Natural killer cell (primary cell): ENCODE measurements around the gene AWAT1. TPM values are rescaled to one million over a fixed set of nuclear protein-coding genes. Genes with fewer than 3 reads are reported as not detected.
"Not testable (repeated sequence)": the region's sequence is repeated elsewhere in the genome, so short reads cannot be mapped to it uniquely, and the experiment has no call there.

Experiments
- ATAC-seq, 3 donors: fragments of 150-1000 bp in 2 of 3; fragments of 200-7000 bp in 1 of 3; cut with Tn5 transposase; 1 replicate in 1 of 3; 2 replicates in 2 of 3; pipeline ENCODE4 v1.10.0; 2021; ENCODE audit warnings: mild to moderate bottlenecking in 2 of 3, moderate library complexity in 2 of 3
- DNase-seq, 2 donors: peaks; one replicate each; pipeline versions ENCODE4 v3.0.0 to v3.0.0-alpha.2; 2013 to 2021; ENCODE audit warnings: mixed read lengths in 1 of 2
- H3K27ac ChIP-seq: one replicate; pipeline ENCODE4 v1.5.1; 2013; ENCODE audit warnings: mild to moderate bottlenecking, low read length
- H3K27me3 ChIP-seq: one replicate; pipeline ENCODE4 v1.6.1; 2013; ENCODE audit warnings: low read length; ENCODE audit not compliant: control insufficient read depth, insufficient read depth
- H3K36me3 ChIP-seq: one replicate; pipeline ENCODE4 v1.6.1; 2013; ENCODE audit warnings: low read length; ENCODE audit not compliant: control insufficient read depth, insufficient read depth
- H3K4me1 ChIP-seq: one replicate; pipeline ENCODE4 v1.6.1; 2013; ENCODE audit warnings: low read length; ENCODE audit not compliant: control insufficient read depth, insufficient read depth
- H3K4me3 ChIP-seq: one replicate; pipeline ENCODE4 v1.5.1; 2013; ENCODE audit warnings: low read length
- H3K9me3 ChIP-seq: one replicate; pipeline ENCODE4 v1.6.1; 2013; ENCODE audit warnings: low read length; ENCODE audit not compliant: control insufficient read depth, insufficient read depth
- H3K27ac Mint-ChIP-seq, 2 donors: one replicate each; pipeline ENCODE4 v1.8.0; 2022; ENCODE audit warnings: mild to moderate bottlenecking in 2 of 2, mixed read lengths in 2 of 2, moderate library complexity in 1 of 2
- H3K27me3 Mint-ChIP-seq, 2 donors: one replicate each; pipeline ENCODE4 v1.8.0; 2022; ENCODE audit warnings: low read depth in 2 of 2, mixed read lengths in 2 of 2
- H3K36me3 Mint-ChIP-seq: one replicate; pipeline ENCODE4 v1.8.0; 2022; ENCODE audit warnings: mixed read lengths
- H3K4me1 Mint-ChIP-seq, 2 donors: one replicate each; pipeline ENCODE4 v1.8.0; 2022; ENCODE audit warnings: mixed read lengths in 2 of 2
- H3K4me3 Mint-ChIP-seq: one replicate; pipeline ENCODE4 v1.8.0; 2022; ENCODE audit warnings: mild to moderate bottlenecking, moderate library complexity, mixed read lengths
- H3K9me3 Mint-ChIP-seq, 2 donors: one replicate each; pipeline ENCODE4 v1.8.0; 2022; ENCODE audit warnings: mixed read lengths in 2 of 2
- CTCF ChIP-seq: fragments of 200-600 bp; IDR thresholded peaks from one replicate; pipeline ENCODE4 v1.8.0; 2022; ENCODE audit warnings: antibody characterized with exemption
- WGBS: methylation state at CpG from one replicate; pipeline ENCODE4 v1.1.7; 2013; ENCODE audit warnings: missing lambda C conversion rate; ENCODE audit not compliant: insufficient coverage; 5-methylcytosine and 5-hydroxymethylcytosine counted together
- intact Hi-C: fragments of 100-400 bp; cut with micrococcal nuclease; formaldehyde crosslinking; loops from one replicate; pipeline ENCODE4 v1.14.2; 2022
- total RNA-seq, 4 donors: library from RNA; stranded (reverse); fragments of 120-200 nt in 1 of 4; gene quantifications; one replicate each; pipeline versions ENCODE4 v1.2.3 to v1.2.4, GENCODE V29; 2013 to 2022

The AWAT1 gene
- total RNA-seq, 3 donors from 2014 or later (not counting 1 experiment from before 2014, with no cell fraction given): not detected

GRCh38 chrX:70208479-70208878 is 26.0 kb upstream of the AWAT1 start:
- no peaks in the 10 kb centered on the region for H3K4me1 ChIP-seq
- no peak for DNase-seq
- TF ChIP-seq CTCF: no peak
- H3K9me3 ChIP-seq: no peaks in the 10 kb centered on the region
- Mint-ChIP-seq H3K4me1 (no peaks in the 10 kb centered on the region), H3K9me3 (no peaks in the 10 kb centered on the region), H3K27ac (no peak overlapping the region), H3K4me3 (no peak overlapping the region), H3K36me3 (no peaks in the 10 kb centered on the region), H3K27me3 (peaks cover 0 to 3% of the 10 kb centered on the region in 2 donors)
- H3K27me3 ChIP-seq: no peaks in the 10 kb centered on the region
- no peak overlapping the region for H3K4me3 ChIP-seq
- ATAC-seq: no peak
- intact Hi-C loops: no loop called here
- no peaks in the 10 kb centered on the region for H3K36me3 ChIP-seq
- H3K27ac ChIP-seq: no peak overlapping the region

- H3K27ac Mint-ChIP-seq, H3K27ac ChIP-seq, H3K27me3 ChIP-seq, H3K27me3 Mint-ChIP-seq, H3K4me3 Mint-ChIP-seq, H3K4me1 ChIP-seq, H3K9me3 ChIP-seq, H3K4me1 Mint-ChIP-seq, H3K4me3 ChIP-seq, H3K9me3 Mint-ChIP-seq, ATAC-seq, H3K36me3 Mint-ChIP-seq, intact Hi-C loops, DNase-seq, H3K36me3 ChIP-seq: not testable (repeated sequence)
- 50% methylated on average over 2 of the region's 6 CpGs for whole genome bisulfite sequencing
These were observed 24.9 kb upstream of the AWAT1 start for GRCh38 chrX:70209570-70209969.

GRCh38 chrX:70219938-70220764 is 14.3 kb upstream of the AWAT1 start:
- no peaks in the 10 kb centered on the region for H3K36me3 ChIP-seq
- no peaks in the 10 kb centered on the region for H3K4me1 ChIP-seq
- H3K27me3 ChIP-seq: no peaks in the 10 kb centered on the region
- no peaks in the 10 kb centered on the region for H3K9me3 Mint-ChIP-seq
- no peak for TF ChIP-seq CTCF
- intact Hi-C loops: no loop called here
- DNase-seq (no peak), ATAC-seq (no peak)
- no peaks in the 10 kb centered on the region for H3K4me1 Mint-ChIP-seq
- no peak overlapping the region for H3K27ac Mint-ChIP-seq
- no peaks in the 10 kb centered on the region for H3K27me3 Mint-ChIP-seq
- no peak overlapping the region for H3K27ac ChIP-seq
- no peak overlapping the region for H3K4me3 ChIP-seq
- H3K36me3 Mint-ChIP-seq: no peaks in the 10 kb centered on the region
- WGBS: 98% methylated on average over 4 of the region's 5 CpGs
- H3K9me3 ChIP-seq: no peaks in the 10 kb centered on the region
- no peak overlapping the region for H3K4me3 Mint-ChIP-seq

- Mint-ChIP-seq H3K27ac (no peak overlapping the region), H3K27me3 (no peaks in the 10 kb centered on the region), H3K4me3 (no peak overlapping the region), H3K9me3 (no peaks in the 10 kb centered on the region), H3K36me3 (no peaks in the 10 kb centered on the region), H3K4me1 (no peaks in the 10 kb centered on the region)
- Histone ChIP-seq H3K9me3 (no peaks in the 10 kb centered on the region), H3K27me3 (no peaks in the 10 kb centered on the region), H3K36me3 (no peaks in the 10 kb centered on the region), H3K4me3 (no peak overlapping the region), H3K4me1 (no peaks in the 10 kb centered on the region), H3K27ac (no peak overlapping the region)
- ATAC-seq (no peak), DNase-seq (no peak)
- no peak for TF ChIP-seq CTCF
- intact Hi-C loops: no loop called here
These were observed 8.4 kb upstream of the AWAT1 start for GRCh38 chrX:70226048-70226447.
